Gastrocnemius medialis (tissue), 4 donors: ENCODE results near the gene C22orf15. TPM values are rescaled to one million over a fixed set of nuclear protein-coding genes. Genes with fewer than 3 reads are reported as not detected.

ENCODE experiments used
- ATAC-seq, 2 donors: fragments of 150-250 bp; one replicate each; pipeline ENCODE4 v1.9.1; 2016
- DNase-seq, 2 donors: peaks; one replicate each; pipeline ENCODE4 v3.0.0-alpha.2; 2019
- H3K27ac ChIP-seq, 4 donors: fragments of 200-600 bp; sonication (generic); 1 replicate in 1 of 4; 2 replicates in 3 of 4; pipeline ENCODE4 v1.5.1; 2016 to 2018; ENCODE audit warnings: mild to moderate bottlenecking in 2 of 4, moderate library complexity in 1 of 4
- H3K27me3 ChIP-seq, 3 donors: fragments of 200-600 bp; sonication (generic) in 2 of 3; 1 replicate in 1 of 3; 2 replicates in 2 of 3; pipeline versions ENCODE4 v1.5.1 to v1.6.0; 2016 to 2019; ENCODE audit warnings: mild to moderate bottlenecking in 1 of 3, moderate library complexity in 1 of 3
- H3K36me3 ChIP-seq, 2 donors: fragments of 200-600 bp; sonication (generic) in 1 of 2; one replicate each; pipeline ENCODE4 v1.5.1; 2017 to 2018
- H3K4me1 ChIP-seq, 2 donors: fragments of 200-600 bp; sonication (generic) in 1 of 2; one replicate each; pipeline ENCODE4 v1.5.1; 2016 to 2017; ENCODE audit warnings: mild to moderate bottlenecking in 2 of 2
- H3K4me3 ChIP-seq, 4 donors: fragments of 200-600 bp; sonication (generic) in 3 of 4; 1 replicate in 1 of 4; 2 replicates in 3 of 4; pipeline ENCODE4 v1.5.1; 2016 to 2019; ENCODE audit warnings: mild to moderate bottlenecking in 2 of 4
- H3K9me3 ChIP-seq, 3 donors: fragments of 200-600 bp; sonication (generic) in 2 of 3; 1 replicate in 1 of 3; 2 replicates in 2 of 3; pipeline ENCODE4 v1.5.1; 2016 to 2019
- POLR2A ChIP-seq, 2 donors: fragments of 450-650 bp; IDR thresholded peaks; one replicate each; pipeline ENCODE4 v1.6.1; 2017; ENCODE audit warnings: antibody characterized with exemption in 2 of 2, mild to moderate bottlenecking in 2 of 2, moderate library complexity in 2 of 2
- in situ Hi-C, 4 donors: fragments of 200-750 bp; cut with MboI; loops; one replicate each; pipeline versions ENCODE4 v1.15.0 to v1.8.0; 2017; ENCODE audit warnings: low sequenced_read_pairs in 4 of 4
- intact Hi-C: fragments of 100-400 bp; cut with DNase I; formaldehyde crosslinking; loops from one replicate; pipeline ENCODE4 v1.15.1; 2023; ENCODE audit warnings: low total_unique reads
- total RNA-seq, 4 donors: library from RNA; depleted of rRNA; stranded (reverse); fragments of >200 nt; gene quantifications; one replicate each; pipeline versions ENCODE4 v1.1.0 to v1.2.3, GENCODE V29; 2016
- TF ChIP-seq, protein P1 (sequence below), 5 experiments: fragments of 450-650 bp in 3 of 5; fragments of 200-600 bp in 2 of 5; sonication (generic) in 2 of 5; IDR thresholded peaks in 4 of 5; conservative IDR thresholded peaks in 1 of 5; 1 replicate in 4 of 5; 2 replicates in 1 of 5; pipeline ENCODE4 v1.5.1; 2016 to 2019; ENCODE audit warnings: antibody characterized with exemption in 5 of 5, mild to moderate bottlenecking in 3 of 5, moderate library complexity in 3 of 5

Gene C22orf15
- total RNA-seq, 4 donors from 2014 or later, result not detected

DNA sequence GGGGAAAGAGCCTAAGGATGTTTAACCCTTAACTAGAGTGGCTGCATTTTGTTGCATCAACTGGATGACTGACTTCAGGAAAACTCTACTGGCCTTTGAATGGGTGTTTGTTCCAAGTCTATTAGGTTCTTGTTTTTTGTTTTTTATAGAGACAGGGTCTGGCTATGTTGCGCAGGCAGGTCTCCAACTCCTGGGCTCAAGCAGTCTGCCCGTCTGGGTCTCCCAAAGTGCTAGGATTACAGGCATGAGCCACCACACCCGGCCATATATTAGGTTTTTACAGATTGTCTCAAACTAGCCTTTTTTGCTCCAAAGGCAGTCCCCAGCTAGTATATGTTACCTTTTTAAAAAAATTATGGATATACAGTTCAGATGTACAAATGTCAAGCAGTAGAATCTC is 25.1 kb downstream of the C22orf15 start:
- no peak for DNase-seq
- Histone ChIP-seq H3K4me1 (peaks cover 27 to 34% of the 10 kb centered on the region in 2 donors), H3K9me3 (no peaks in the 10 kb centered on the region), H3K36me3 (peaks cover 0 to 10% of the 10 kb centered on the region in 2 donors), H3K4me3 (peak overlapping the region; percentile 78 to 93 (median 84)), H3K27ac (peak overlapping the region; percentile 96 to 100 (median 98)), H3K27me3 (no peaks in the 10 kb centered on the region)
- ATAC-seq, result no peak
- in situ Hi-C loops (no loop called here), intact Hi-C loops (loop anchor here (2.0 to 5.0 kb wide), 4 partner anchors 19 to 124 kb away; partner anchors contain the start of gene ZNF70)
- TF ChIP-seq POLR2A (IDR thresholded peaks at IDR 0.05), result no peak
- TF ChIP-seq, protein P1, sequence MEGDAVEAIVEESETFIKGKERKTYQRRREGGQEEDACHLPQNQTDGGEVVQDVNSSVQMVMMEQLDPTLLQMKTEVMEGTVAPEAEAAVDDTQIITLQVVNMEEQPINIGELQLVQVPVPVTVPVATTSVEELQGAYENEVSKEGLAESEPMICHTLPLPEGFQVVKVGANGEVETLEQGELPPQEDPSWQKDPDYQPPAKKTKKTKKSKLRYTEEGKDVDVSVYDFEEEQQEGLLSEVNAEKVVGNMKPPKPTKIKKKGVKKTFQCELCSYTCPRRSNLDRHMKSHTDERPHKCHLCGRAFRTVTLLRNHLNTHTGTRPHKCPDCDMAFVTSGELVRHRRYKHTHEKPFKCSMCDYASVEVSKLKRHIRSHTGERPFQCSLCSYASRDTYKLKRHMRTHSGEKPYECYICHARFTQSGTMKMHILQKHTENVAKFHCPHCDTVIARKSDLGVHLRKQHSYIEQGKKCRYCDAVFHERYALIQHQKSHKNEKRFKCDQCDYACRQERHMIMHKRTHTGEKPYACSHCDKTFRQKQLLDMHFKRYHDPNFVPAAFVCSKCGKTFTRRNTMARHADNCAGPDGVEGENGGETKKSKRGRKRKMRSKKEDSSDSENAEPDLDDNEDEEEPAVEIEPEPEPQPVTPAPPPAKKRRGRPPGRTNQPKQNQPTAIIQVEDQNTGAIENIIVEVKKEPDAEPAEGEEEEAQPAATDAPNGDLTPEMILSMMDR (IDR thresholded peaks at IDR 0.05 in 4 of 5, conservative IDR thresholded peaks at IDR 0.05 in 1 of 5), result no peak

DNA sequence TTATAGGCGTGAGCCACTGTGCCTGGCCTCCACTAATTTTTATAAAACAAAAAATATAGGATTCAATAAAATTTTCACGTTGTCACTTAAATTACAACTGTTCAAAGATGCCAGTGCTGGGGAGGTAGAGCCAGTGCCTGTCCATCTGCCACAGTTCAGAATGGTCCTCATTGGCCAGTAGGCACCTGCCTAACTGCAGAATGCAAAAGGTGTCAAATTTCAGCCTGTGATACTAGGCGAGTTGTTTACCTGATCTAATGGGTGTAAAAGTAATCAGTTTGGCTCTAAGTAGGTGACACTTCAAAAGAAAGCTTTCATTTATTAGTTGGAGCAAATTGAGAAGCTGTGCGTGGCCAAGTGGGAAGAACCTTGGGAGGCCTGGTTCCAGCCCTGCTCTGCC is 26.3 kb downstream of the C22orf15 start:
- H3K9me3 ChIP-seq, result no peaks in the 10 kb centered on the region
- DNase-seq, result no peak
- H3K4me1 ChIP-seq, result peaks cover 27 to 34% of the 10 kb centered on the region in 2 donors
- peak overlapping the region; percentile 31 to 96 (median 64) for H3K27ac ChIP-seq
- in situ Hi-C loops (no loop called here), intact Hi-C loops (loop anchor here (5.0 kb wide), 1 partner anchor 123 kb away; no protein-coding TSS in a partner anchor)
- H3K27me3 ChIP-seq, result no peaks in the 10 kb centered on the region
- ATAC-seq, result no peak
- no peak overlapping the region for H3K4me3 ChIP-seq
- H3K36me3 ChIP-seq, result peaks cover 0 to 22% of the 10 kb centered on the region in 2 donors
- TF ChIP-seq POLR2A (IDR thresholded peaks at IDR 0.05), result no peak
- TF ChIP-seq, protein P1 (IDR thresholded peaks at IDR 0.05 in 4 of 5, conservative IDR thresholded peaks at IDR 0.05 in 1 of 5), result no peak

DNA sequence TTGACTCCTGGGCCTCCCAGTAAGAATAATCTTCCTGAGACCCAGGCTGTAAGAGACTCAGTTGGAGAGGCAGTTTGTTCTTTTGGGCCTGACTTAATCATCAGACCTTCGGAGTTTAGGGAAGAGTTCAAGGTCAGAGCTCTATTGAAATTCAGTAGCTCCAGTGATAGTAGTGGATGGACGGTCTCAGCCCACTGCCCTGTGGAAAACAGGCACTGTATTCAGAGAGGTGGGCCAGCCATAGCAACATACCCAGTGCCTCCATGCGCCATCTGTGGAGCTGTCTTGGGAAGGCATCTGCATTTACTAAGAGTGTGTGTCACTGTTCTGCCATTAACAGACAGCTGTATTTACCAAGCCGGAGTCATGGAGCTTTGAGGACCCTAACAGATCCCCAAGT is 26.8 kb downstream of the C22orf15 start:
- in situ Hi-C loops, result no loop called here
- DNase-seq, result no peak
- H3K27me3 ChIP-seq, result no peaks in the 10 kb centered on the region
- H3K27ac ChIP-seq, result peak overlapping the region; percentile 31 to 96 (median 64)
- H3K4me3 ChIP-seq, result no peak overlapping the region
- TF ChIP-seq, protein P1 (IDR thresholded peaks at IDR 0.05 in 4 of 5, conservative IDR thresholded peaks at IDR 0.05 in 1 of 5), result no peak
- no peaks in the 10 kb centered on the region for H3K9me3 ChIP-seq
- H3K36me3 ChIP-seq, result peaks cover 0 to 27% of the 10 kb centered on the region in 2 donors
- H3K4me1 ChIP-seq, result peaks cover 27 to 34% of the 10 kb centered on the region in 2 donors
- ATAC-seq, result no peak
- intact Hi-C loops, result loop anchor here (5.0 kb wide), 1 partner anchor 123 kb away; no protein-coding TSS in a partner anchor

DNA sequence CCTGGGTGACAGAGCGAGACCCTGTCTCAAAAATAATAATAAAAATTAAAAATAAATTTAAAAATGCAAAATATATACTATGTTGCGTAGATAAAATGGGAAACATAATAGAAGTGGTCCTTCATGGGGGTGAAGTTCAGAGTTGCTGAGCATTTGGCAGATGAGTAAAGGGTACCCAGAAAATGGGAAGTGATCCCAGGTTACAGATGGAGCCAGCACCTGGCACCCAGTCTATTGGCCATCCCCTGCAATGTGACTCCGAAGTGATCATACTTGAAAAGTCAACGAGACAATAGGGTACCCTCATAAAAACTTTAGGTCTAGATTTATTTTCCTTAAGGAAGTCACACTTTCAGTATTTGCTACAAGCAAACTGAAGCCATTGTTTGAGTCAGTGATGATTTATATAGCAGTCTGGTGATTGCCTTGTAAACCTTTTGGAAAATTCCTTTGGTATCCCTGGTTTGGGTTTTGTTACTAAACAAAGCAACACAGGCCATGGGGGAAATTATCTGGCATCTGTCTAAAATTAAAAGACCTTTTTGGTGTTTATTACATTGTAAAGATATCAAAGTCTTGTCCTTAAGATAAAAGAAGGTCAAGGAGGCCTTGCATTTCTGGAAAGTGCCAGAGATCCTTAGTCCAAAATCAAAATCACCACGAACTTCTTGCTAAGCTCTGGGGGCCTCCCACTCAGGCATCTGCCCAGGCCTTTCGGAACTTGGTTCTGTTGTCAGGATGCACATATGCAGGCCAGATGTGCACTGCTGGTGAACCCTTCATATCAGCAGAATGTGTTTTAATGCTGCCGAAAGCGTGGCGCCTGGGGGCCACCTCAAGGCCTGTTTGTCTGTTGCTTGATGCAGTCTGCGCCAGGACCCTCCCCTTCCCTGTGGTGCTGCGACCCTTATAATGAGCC is 28.3 kb downstream of the C22orf15 start:
- H3K27me3 ChIP-seq, result no peaks in the 10 kb centered on the region
- intact Hi-C loops, result no loop called here
- H3K27ac ChIP-seq, result peak overlapping the region in 1 of 4 donors; percentile 3
- TF ChIP-seq, protein P1 (IDR thresholded peaks at IDR 0.05 in 4 of 5, conservative IDR thresholded peaks at IDR 0.05 in 1 of 5), result no peak
- no peak for TF ChIP-seq POLR2A (IDR thresholded peaks at IDR 0.05)
- ATAC-seq (no peak), DNase-seq (no peak)
- H3K4me3 ChIP-seq, result no peak overlapping the region
- peaks cover 27 to 29% of the 10 kb centered on the region in 2 donors for H3K4me1 ChIP-seq
- in situ Hi-C loops, result no loop called here
- no peaks in the 10 kb centered on the region for H3K9me3 ChIP-seq
- H3K36me3 ChIP-seq, result peaks cover 0 to 42% of the 10 kb centered on the region in 2 donors
